ENCODE results near the gene ERCC6L2. TPM values are rescaled to one million over a fixed set of nuclear protein-coding genes. Genes with fewer than 3 reads are reported as not detected.

ERCC6L2 gene, protein sequence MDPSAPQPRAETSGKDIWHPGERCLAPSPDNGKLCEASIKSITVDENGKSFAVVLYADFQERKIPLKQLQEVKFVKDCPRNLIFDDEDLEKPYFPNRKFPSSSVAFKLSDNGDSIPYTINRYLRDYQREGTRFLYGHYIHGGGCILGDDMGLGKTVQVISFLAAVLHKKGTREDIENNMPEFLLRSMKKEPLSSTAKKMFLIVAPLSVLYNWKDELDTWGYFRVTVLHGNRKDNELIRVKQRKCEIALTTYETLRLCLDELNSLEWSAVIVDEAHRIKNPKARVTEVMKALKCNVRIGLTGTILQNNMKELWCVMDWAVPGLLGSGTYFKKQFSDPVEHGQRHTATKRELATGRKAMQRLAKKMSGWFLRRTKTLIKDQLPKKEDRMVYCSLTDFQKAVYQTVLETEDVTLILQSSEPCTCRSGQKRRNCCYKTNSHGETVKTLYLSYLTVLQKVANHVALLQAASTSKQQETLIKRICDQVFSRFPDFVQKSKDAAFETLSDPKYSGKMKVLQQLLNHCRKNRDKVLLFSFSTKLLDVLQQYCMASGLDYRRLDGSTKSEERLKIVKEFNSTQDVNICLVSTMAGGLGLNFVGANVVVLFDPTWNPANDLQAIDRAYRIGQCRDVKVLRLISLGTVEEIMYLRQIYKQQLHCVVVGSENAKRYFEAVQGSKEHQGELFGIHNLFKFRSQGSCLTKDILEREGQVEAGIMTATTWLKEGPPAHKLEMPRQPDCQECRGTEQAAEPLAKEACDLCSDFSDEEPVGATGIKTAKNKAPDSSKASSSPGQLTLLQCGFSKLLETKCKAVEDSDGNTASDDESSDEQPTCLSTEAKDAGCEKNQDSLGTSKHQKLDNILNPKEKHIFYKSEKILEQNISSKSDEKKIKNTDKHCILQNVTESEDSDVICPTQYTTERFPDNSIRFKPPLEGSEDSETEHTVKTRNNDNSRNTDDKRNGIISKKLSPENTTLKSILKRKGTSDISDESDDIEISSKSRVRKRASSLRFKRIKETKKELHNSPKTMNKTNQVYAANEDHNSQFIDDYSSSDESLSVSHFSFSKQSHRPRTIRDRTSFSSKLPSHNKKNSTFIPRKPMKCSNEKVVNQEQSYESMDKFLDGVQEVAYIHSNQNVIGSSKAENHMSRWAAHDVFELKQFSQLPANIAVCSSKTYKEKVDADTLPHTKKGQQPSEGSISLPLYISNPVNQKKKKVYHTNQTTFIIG (N-terminal part only)
- 10 to 100 TPM; 38.6 to 43.4 TPM for total RNA-seq

DNA sequence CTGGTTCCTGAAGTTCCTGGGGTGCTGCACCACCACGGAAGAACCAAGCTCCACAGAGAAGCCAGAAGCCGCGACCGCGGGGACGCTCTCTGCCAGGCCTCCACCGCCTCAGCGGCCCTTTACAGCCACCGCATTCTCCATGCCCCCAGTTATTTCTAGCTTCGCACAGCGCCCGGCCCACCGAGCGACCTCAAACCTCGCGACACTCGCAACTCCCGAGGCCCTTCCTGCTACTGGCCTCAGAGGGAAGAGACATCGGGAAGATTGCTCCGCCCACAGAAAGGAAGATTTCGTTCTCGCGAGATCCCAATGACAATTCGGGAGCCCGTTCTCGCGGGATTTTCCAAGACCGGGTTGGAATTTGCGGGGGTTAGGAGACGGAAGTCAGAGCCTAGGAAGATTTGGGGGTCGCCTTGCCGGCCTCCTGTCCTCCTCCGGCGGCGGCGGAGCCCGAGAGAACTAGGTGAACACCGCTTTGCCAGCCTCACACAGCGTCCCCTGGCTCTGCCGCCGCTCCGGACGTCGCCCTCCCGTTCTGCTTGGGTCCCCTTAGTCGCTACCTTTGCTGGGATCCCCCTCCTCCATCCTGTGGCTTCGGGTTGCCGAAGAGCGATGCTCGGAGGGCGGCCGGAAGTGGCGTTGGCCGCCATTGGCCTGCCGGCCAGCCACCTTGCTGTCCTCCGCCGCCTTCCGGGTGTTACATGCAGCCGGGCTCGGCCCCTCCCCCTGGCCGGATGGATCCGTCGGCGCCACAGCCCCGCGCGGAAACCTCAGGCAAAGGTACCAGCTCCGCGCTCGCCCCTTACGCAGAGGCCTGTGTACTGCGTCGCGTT, at the start of gene ERCC6L2:
Gene ERCC6L2, plus strand, starts transcription at position 387 of the 833 bp plus-strand sequence. Its CDS starts 348 bp downstream, at position 735.
- Histone ChIP-seq H3K27me3 (no peaks in the 10 kb centered on the region), H3K9me3 (no peaks in the 10 kb centered on the region), H3K27ac (no peak within 1 kb of the TSS), H3K4me1 (peaks cover 0 to 16% of the 10 kb centered on the region in 2 donors), H3K4me3 (peak within 1 kb of the TSS in 1 of 2 donors; percentile 88), H3K36me3 (no peaks in the 10 kb centered on the region)
- TF ChIP-seq, protein P1, sequence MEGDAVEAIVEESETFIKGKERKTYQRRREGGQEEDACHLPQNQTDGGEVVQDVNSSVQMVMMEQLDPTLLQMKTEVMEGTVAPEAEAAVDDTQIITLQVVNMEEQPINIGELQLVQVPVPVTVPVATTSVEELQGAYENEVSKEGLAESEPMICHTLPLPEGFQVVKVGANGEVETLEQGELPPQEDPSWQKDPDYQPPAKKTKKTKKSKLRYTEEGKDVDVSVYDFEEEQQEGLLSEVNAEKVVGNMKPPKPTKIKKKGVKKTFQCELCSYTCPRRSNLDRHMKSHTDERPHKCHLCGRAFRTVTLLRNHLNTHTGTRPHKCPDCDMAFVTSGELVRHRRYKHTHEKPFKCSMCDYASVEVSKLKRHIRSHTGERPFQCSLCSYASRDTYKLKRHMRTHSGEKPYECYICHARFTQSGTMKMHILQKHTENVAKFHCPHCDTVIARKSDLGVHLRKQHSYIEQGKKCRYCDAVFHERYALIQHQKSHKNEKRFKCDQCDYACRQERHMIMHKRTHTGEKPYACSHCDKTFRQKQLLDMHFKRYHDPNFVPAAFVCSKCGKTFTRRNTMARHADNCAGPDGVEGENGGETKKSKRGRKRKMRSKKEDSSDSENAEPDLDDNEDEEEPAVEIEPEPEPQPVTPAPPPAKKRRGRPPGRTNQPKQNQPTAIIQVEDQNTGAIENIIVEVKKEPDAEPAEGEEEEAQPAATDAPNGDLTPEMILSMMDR (IDR thresholded peaks at IDR 0.05), result peak in 1 of 2 donors; percentile 24
- peak; percentile 97 for DNase-seq (ENCODE audit: low spot score)

DNA sequence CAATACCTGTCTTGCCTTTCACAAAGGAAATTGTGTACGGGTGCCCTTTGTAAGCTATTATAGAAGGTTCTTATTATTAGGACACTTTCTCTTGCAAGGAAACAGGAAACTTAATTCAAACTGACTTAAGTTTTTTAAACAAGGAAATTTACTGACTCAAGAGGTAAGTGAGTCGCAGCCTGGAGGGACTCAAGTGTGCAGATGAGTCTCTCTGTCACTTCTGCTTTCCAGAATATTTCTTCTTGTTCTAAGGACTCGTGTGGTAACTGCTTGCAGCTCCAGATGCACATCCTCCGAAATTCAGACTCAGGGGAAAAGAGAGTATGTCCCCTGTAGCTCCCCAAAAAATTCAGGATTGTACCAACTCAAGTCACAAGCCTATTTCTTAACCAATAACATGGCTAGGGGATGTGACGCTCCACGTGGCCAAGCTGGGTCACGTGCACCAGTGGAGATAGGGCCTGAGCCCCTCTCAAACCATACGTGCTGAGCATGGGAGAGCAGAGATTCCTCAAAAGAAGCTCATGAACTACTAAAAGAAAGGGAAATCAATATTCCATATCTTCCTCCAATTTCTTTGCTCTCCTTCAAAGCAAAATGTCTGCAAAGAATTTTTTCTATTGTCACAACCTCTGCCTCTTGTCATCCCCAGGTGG, 49.2 kb upstream of the ERCC6L2 start:
- H3K4me3 ChIP-seq, result no peak overlapping the region
- no peaks in the 10 kb centered on the region for H3K4me1 ChIP-seq
- H3K27me3 ChIP-seq, result no peaks in the 10 kb centered on the region
- no peaks in the 10 kb centered on the region for H3K36me3 ChIP-seq
- TF ChIP-seq, protein P1 (IDR thresholded peaks at IDR 0.05), result no peak
- H3K27ac ChIP-seq, result no peak overlapping the region
- no peak for DNase-seq (ENCODE audit: low spot score)
- no peaks in the 10 kb centered on the region for H3K9me3 ChIP-seq

DNA sequence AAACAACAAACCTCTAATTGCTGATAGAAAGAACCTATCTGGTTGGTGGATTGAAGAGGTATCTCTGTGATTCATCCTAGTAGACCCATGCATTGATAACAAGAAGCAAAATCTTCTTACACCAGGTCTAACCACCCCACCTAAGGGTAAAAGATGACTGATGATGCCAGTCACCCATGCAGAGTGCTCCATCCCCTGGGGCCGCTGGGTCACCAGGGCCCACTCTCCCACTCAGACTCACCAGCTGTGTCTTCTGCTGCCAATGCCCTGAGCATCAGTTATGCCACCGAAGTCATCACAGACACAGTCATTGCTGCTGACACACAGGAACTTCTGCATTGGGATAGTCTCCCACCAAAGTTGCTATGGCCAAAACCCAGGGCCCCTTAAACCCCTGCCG, 44.7 kb upstream of the ERCC6L2 start:
- H3K9me3 ChIP-seq, result no peaks in the 10 kb centered on the region
- TF ChIP-seq, protein P1 (IDR thresholded peaks at IDR 0.05), result no peak
- no peaks in the 10 kb centered on the region for H3K36me3 ChIP-seq
- no peak overlapping the region for H3K27ac ChIP-seq
- H3K27me3 ChIP-seq, result no peaks in the 10 kb centered on the region
- no peak overlapping the region for H3K4me3 ChIP-seq
- no peak for DNase-seq (ENCODE audit: low spot score)
- H3K4me1 ChIP-seq, result no peaks in the 10 kb centered on the region

DNA sequence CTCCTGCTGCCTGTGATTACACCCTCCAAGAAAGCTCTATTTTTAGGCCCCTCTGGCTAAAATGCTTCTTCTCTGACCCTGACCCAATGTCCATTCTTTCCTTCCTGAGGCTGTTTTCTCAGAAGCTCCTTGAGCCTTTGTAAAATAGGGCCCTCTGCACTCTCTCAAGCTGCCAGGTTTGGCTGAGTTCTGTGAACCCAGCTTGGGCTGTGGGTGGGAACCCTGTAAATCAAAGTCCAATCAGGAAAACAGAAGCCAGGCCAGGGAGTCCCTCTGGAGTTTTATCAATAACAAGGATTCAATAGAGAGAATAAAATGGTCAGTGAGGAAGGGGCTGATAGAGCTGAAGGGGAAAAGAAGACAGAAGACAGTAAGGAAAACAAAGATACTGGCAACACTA, 43.7 kb upstream of the ERCC6L2 start:
- TF ChIP-seq, protein P1 (IDR thresholded peaks at IDR 0.05), result no peak
- Histone ChIP-seq H3K9me3 (no peaks in the 10 kb centered on the region), H3K27me3 (no peaks in the 10 kb centered on the region), H3K4me1 (no peaks in the 10 kb centered on the region), H3K4me3 (no peak overlapping the region), H3K27ac (no peak overlapping the region), H3K36me3 (no peaks in the 10 kb centered on the region)
- DNase-seq (ENCODE audit: low spot score), result no peak

All from right atrium auricular region (tissue), 2 donors.